Cerebellar cortex (tissue), 1 donor: ENCODE results near the gene COMP.

Source experiments
- DNase-seq: peaks from one replicate; pipeline ENCODE4 v3.0.0-alpha.2; 2015; ENCODE audit warnings: low spot score

The COMP gene

DNA sequence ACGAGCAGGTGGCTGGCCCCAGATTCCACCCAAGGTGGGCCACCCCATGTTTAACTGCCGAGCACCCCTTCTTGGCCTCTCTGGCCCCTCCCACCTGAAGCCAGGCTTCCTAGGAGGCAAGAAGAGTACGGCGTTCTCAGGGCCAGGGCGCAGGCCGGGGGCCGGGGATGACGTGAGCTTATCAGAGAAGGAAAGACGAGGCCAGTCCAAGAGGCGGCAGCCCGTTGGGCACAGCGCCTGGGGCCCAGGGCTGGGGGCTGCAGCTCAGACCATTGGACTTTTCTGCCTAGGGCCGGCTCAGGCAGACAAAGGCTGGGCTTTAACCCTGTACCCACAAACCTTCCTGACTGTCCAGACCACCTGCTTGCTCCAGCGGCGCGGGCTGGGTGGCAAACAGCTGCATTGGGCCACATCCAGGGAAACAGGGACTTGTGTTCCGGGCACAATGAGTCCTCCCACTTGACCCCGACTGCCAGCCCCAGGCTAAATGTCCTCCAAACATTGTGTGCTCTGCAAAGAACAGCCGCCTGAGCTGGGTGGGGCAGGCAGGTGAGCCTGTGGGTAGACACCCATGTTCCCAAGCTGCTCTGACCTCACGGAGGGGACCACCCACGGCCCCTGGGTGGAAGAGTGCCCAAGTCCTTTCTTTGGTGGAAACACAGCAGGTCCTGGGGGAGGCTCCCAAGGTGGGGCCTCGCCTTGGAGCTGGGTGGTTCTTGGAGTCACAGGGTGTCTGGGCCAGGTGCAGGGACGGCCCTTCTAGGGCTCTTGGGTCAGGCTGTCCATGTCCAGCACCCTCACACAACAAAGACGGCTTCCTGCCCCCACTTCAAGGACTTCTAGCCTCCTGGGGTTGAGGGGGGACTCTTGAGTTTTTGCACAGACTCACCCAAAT lies 21.9 kb downstream of the COMP start:
- no peak for DNase-seq

DNA sequence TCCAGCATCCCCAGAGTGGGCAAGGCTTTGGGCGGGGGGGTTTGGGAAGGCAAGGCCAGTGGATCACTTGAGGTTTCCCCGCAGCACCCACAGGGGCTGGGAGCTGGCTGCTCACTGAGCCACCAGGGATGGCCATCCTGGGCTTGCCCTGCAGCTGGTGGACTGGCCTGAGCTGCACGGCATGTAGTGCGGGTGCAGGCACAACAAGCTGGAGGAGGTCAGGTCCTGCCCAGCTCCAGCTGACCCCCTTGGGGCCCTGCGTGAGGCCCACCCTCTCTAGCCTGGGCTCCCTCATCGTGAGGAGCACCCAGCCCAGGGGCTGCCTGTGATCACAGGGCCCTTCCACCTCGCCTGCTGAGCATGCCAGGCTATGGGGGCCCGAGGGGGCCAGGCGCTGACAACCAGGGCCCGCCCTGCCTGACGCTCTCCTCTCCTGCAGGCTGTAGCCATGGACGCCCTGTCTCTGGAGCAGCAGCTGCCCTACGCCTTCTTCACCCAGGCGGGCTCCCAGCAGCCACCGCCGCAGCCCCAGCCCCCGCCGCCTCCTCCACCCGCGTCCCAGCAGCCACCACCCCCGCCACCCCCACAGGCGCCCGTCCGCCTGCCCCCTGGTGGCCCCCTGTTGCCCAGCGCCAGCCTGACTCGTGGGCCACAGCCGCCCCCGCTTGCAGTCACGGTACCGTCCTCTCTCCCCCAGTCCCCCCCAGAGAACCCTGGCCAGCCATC lies 22.9 kb downstream of the COMP start:
- no peak for DNase-seq

DNA sequence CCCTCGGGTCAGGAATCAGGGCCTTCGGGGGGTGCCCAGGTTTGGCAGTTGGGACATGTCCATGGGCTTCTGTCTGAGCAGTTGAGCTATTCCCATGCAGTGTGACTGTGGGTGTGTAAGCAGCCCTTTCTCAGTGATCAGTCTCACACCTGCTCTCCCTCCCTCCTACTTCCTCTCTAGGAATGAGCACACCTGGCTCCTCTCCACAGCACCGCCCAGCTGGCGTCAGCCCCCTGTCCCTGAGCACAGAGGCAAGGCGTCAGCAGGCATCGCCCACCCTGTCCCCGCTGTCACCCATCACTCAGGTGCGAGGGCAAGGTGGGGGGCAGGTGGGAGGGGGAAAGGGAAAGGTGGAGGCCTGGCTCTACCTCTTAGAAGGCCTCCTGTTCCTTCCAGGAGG lies 25.9 kb downstream of the COMP start:
- DNase-seq: no peak

DNA sequence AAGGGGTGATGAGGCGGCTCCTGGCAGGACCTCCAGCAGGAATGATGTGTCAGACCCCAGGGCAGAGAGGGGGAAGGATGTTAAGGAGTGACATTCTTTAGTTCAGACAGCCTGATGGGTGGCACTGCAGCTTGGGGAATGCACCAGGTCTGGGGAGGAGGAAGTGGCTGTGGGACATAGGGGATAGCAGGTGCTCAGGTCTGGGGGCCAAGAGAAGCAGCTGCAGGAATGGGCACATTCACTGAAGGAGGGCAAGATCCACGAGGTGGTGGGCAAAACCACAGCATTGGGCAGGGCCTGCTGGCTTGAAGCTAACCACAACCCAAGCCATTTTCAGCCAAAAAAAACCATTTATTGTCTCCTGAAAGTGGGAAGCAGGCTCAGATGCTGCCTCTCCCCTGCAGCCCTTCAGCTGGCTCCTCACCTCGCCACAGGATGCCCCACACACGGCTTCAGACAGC lies 26.5 kb downstream of the COMP start:
- no peak for DNase-seq

DNA sequence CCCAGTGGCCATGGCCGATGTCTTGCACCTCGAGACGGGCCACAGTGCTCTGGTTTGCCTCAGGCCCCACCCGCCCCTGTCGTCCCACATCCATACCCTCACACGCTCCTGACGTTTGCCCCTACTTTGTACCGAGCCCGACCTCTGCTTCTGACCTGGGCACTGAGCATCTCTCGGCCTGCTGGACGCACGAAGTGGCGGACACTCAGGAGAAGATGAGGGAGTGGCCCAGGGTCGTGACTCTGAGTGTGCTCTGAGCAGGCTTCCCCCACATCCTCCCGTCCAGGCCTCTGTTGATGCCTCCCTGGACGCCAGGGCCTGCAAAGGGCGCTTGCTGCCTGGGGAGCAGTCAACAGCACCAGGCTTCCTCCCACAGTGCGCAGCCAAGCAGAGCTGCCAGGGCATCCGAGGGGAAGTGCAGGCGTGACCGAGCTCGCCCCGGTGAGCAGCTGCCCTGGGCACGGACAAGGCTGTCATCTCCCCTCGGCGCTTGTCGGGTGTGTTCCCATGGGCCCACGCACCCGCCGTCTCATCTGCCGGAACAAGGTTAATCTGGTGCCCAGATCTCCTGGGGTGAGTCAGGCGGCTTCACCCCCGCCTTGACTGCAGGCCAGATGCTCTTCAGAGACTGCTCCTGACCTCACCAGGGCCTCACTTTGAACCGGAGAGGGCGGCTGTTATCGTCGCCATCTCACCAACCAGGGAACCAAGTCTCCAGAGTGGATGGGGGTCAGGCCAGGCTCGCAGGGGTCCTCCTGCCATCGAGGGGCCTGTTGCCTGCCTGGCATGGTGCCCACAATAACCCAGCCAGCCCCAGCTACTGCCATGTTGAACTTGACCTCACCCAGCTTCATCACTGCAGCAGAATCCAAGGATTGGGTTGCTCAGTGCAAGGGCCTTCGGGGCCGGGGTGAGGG lies 27.2 kb downstream of the COMP start:
- no peak for DNase-seq

DNA sequence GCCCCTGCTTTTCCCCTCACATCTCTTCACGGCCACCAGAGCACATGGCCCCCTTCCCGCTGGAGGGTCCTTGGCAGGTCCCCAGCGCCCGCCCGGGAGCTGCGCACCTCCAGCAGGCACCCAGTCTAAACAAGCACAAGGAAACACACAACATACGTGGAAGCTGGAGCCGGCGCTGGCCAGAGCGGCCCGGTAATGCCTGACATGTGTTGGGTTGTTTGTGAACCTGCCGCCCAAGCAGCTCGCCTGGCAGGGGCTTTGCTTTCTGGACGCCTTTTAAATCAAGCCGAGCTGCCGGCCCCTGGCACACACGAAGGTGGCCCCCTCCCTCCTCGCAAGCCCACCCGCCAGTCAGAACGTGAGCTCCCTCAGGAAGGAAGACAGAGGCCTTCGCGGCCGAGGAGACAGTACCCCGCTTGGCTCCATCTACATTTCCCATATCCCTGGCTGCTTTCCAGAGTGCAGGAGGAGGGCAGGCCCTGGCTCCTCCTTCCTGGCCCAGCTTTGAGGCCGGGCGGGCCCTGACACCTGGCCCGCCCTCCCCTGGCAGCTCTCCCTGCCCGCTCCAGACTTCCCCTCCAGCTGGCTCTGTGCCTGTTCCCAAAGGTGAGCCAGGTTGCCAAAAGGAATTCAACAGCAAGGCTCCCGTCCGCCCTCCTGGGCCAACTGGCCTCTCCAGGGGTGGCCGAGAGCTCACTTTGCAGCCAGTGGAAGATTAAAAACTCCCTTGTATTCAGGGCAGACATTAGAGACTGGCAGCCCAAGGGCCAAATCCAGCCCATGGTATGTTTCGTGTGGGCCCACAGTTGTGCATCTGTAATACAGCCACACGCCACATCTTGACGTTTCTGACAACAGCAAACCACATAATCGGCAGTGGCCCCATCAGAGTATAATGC lies 28.7 kb downstream of the COMP start:
- peak; percentile 97 for DNase-seq

DNA sequence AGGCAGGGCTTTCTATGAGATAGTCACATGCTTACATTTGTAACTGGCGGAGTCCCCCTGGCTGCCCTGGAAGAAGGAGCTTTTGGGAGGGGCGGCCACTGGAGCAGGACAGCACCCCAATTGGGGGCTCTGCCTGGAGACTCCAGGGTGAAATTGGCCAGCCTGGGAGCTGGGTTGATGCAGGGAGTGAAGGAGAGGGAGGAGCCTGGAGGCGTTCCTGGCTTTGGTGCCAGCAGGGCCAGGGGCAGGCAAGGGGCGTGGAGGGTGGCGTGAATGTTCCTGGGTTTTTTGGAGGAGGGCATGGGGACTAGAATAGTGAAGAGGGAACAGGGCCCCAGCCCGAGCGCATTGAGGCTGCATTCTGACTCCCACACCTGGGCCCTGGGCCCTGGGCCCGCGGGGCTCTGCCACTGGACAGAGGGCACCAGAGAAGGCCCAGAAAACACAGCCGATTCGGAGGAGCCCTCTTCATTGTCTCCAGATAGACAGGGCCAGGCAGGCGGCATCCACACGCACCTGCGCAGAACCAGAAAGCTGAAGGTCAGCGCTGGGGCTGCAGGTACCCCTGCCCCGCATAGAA lies 29.5 kb downstream of the COMP start:
- no peak for DNase-seq

DNA sequence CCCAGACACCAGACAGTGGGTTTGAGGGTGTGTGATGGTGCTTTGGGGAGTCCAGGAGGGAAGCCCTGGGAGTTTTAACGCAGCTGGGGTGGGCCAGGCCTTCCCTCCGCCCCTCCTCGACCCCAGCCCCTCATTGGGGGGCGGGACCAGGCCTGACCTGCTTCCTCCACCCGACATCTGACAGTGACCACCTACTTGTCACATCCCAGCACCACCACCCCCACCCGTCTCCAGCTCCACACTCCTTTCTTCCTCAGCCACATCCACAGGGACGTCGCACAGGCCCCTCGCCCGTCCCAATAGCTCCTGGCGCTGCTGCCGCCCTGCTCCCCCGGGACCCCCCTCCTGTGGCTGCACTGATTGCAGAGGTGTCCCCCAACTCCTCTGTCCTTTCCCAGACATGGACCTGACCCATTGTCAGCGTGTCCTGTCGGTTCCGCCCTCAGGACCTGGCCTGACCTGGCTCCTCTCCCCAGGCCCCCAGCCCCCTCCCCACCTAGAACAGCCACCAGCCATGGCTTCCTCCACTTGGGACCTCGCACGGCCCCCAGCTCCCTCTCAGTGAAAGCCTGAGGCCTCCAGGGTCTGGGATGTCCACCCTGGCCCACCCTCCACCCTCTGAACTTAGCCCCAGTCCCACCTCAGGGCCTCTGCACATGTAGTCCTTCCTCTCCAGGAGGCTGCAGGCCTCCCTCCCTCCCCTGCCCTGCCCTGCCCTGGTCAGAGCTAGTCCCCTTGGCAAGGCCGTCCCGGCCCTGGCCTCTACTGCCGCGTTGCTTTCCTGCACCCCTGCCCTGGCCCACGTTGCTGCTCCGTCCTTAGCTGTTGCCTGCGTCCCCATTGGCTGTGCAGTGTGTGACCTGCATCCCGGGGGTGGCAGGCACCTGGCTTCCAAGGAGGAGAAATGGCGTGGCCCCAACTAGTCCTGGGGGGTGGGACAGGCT lies 30.4 kb downstream of the COMP start:
- no peak for DNase-seq

DNA sequence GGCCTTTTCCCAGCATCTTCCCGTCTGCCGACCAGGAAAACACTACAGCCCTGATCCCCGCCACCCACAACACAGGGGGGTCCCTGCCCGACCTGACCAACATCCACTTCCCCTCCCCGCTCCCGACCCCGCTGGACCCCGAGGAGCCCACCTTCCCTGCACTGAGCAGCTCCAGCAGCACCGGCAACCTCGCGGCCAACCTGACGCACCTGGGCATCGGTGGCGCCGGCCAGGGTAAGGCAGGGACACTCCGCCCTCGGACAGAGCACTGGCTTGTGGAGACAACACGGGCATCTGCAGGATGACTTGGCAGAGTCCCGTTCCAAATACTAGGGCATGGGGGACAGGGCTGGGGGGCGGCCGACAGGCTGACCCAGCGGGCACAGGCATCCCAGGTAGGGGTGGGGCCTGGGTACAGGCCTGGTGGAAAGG lies 31.1 kb downstream of the COMP start:
- DNase-seq: no peak

DNA sequence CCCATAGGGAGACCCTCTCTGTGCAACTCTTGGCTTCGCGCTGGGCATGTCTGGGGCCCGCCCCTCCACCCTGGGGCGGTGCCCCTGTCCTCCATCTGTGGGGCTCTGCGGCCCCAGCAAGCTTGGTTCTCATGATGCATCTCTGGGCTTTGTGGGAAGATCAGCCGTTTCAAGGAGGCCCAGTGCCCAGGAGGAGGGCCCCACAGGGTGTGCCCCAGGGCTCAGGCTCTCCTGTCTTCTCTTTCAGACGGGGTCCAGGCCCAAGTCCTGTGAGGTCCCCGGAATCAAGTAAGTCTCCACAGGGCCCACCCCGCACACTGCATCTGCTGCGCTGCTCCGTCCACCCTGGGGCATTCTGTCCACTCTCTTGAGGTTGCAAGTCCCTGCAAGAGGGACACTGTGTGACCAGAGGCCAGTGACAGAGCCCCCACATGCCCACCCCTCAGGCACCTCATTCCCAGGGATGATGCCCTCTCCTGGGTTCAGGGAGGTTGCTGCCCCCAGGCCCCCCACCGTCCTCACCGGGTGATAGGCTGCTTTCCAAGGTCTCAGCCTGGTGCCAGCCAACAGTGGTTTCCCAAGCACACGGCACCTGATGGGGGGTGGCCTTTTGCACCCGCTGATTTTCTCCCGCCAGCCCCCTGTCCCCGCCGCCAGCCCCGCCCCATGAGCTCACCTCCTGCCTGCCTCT lies 31.7 kb downstream of the COMP start:
- no peak for DNase-seq

DNA sequence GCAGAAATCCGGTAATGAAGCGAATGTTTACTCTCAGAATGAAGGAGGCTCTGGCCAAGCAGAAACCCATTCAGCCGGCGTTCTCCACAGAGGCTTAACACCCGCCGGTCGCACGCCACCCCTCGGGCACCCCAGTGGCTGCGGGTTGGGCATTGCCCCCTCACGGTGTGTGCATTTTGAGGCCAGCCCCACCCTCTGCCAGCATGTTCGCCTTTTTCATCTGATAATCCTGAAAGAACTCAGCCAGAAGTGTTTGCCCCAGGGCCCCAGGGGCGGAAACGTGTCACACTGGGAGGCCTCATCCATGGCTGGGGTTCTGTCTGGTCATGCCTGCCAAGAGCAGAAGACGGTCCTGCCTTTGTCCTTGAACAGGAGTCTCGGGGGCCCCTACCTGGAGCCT lies 34.2 kb downstream of the COMP start:
- DNase-seq: no peak

DNA sequence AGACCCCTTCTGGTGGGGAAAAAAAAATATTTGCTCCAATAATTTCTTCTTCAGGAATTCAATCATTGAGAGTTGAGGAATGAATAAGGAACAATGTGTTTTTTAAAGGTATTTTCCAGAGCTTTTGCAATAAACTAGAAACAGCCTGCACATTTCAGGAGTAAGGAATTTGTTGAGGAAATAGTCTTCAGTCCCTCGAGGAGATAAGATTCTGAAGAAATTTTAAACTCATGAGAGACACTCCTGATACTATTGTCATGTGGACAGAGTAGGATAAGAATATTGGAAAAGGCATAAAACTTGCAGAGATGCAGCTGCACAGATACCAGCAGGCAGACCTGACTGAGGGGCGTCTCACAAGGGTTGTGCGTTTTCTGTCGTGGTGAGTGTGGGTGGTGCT lies 36.6 kb downstream of the COMP start:
- DNase-seq: no peak

DNA sequence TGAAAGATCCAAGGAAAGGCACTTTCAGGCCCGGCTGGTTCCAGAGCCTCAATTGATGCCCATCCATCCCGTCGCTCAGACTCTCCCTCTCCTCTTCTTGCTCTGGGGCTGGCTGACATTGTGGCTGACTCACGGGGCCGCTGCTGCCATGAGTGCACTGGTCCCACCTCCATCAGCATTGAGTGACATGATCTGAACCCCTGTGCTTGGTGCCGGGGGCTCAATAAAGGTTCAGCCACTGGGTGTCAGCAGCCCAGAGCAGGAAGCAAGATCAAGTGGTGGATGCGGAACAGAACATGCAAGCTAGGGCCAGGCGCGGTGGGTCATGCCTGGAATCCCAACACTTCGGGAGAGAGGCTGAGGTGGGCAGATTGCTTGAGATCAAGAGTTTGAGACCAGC lies 39.5 kb downstream of the COMP start:
- no peak for DNase-seq

DNA sequence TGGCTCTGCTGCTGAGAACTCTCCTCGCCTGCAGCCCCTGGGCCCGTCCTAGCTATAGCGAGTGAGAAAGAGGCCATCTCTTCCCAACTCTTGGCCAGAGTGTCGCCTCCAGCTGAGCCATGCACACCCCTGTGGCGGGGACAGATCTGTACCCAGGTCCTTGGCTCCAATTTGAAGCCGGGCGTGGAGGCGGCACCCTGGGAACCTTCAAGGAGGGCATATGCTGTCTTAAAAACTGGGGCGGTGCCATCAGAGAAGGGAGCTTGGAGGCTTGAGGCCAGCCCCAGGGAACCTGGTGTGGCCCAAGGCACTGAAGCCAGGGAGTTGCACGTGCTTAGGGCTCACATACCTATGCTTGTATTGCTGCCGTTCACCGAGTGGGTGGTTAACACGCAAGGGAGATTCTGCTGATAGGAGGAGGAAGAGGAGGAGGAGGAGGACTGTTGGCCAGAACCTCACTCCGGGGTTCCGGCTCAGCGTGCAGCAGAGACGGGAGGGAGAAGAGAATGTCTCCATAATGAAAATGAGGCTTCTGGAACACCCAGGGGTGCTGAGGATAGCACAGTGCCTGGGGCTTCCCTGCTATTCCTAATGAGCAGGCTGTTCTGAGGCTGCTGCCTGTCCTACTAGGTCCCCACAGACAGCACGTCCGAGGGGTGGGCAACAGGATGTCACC lies 40.7 kb downstream of the COMP start:
- peak; percentile 85 for DNase-seq

DNA sequence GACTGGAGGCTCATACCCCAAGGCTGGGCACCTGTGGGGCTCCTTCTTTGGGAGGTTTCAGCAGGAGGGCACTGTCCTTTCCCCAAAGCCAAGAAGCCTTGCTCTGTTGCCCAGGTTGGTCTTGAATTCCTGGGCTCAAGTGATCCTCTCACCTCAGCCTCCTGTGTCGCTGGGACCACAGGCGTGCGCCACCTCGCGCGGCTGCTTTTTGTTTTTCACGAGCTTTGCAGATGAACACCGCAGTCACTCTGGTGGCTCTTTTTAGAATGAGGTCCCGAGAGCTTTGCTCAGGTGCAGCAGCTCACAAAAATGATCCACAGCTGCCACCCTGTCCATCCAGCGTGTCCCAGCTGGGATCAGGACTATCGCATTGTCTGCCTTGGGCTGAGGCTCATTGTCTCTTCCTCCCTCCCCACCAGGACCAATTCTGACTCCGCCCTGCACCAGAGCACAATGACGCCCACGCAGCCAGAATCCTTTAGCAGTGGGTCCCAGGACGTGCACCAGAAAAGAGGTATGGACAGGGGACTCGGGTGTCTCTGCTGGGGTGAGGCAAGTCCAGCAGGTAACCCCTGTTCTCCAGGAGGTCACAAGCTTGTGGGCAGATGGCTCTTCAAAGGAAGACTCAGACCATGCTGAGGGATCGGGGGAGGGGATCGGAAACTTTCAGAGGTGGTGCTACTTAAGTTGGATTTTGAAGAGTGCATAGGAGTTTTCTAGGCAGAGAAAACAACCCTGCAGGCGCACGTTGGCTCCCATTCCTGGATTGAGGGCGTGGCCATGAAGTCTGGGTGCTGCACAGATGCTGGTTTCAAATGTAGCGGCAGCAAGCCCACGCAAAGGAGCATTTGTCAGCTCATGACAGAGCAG lies 41.5 kb downstream of the COMP start:
- DNase-seq: no peak

DNA sequence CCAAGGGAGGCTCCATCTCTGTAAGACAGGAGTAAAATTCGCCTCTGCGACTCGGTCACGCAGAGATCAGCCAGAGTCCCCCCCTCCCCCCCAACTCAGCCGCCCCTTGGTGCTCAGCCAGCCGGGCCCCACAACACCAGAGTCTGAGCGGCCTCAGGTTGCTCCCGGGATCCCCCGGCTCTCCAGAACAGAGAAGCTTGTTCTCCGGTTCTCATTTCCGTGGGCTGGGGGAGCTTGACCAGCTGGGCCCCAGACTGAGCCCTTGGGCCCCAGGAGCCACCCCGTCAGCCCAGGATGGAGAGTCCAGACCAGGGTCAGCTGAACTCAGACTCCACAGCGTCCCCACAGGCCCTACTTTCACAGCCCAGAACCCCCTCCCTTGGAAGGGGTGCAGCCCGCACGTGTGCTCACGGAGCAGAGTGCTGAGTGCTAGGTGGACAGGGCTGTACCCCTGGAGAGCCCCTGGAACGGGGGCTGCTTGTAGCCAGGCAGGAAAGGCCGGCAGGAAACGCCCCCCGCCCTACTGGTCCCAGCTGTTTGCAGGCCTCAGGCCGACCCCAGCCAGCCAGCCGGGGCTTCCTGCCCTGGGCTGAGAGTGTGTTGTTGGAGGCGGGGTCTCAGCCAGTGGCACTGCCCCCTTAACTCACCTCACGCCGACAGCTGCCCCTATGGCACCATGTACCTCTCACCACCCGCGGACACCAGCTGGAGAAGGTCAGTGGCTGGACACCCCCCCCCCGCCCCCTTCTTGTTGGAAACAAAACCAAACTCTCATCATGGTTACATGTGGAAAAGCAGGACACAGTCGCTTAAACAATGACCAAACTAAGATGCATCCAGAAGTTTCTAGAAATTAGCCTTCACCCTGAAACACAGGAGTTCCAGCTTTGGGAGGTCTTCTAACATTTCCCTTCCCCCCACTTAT lies 44.4 kb downstream of the COMP start:
- no peak for DNase-seq
